ENCODE measurements around the gene ACIN1.
"Not testable (repeated sequence)": the region's sequence is repeated elsewhere in the genome, so short reads cannot be mapped to it uniquely, and the experiment has no call there.

Gene ACIN1

DNA sequence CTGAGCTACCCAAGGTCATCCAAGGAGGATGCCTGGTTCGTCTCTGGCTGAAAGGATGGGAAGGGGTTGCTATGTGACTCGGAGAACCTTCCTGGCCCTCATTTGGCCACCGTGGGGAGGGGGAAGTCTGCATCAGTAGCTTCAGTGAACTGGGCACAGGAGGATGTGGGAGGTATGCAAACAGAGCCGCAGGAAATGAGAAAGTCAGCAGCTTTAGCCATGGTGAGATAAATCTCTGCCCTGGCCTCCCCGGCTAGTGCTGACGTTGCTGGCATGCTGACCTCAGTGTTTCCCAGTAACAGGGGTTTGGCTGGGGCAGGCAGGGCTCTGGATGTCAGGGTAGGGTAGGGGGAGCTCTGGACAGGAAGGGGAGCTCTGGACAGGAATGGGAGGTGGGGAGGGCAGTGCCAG, 26.4 kb upstream of the ACIN1 start:
- no peak for DNase-seq

DNA sequence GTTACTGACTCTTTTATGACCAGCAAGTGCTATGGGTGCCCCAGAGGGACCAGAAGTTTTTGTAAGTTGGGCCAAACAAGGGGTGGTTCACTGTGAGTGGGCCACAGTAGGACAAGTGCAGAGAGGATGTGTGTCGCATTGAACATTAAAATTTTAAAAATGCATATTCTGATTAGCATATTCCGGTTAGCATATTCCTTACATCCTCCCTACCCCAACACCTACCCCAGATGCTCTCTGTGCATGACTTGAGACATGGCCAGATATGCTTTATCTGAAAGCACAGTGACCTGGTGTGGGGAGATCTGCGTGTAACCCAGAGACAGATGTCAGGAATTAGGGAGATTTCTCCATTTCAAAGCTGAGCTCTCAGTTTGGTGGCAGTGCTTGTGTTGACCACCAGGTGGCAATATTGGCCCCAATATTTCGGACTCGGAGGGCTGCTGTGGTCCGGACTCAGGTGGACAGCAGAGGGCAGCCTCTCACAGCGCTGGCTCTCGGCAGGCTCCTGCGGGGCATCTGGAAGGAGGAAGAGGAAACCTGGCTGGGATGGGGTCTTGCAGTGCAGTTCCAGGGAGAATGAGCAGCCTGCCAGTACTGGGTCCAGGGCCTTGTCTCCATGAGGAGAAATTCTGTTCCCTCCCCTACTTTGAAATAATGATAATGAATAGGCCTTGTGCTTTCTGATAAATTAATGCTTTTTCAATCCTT, 25.8 kb upstream of the ACIN1 start:
- peak; percentile 79 for DNase-seq

DNA sequence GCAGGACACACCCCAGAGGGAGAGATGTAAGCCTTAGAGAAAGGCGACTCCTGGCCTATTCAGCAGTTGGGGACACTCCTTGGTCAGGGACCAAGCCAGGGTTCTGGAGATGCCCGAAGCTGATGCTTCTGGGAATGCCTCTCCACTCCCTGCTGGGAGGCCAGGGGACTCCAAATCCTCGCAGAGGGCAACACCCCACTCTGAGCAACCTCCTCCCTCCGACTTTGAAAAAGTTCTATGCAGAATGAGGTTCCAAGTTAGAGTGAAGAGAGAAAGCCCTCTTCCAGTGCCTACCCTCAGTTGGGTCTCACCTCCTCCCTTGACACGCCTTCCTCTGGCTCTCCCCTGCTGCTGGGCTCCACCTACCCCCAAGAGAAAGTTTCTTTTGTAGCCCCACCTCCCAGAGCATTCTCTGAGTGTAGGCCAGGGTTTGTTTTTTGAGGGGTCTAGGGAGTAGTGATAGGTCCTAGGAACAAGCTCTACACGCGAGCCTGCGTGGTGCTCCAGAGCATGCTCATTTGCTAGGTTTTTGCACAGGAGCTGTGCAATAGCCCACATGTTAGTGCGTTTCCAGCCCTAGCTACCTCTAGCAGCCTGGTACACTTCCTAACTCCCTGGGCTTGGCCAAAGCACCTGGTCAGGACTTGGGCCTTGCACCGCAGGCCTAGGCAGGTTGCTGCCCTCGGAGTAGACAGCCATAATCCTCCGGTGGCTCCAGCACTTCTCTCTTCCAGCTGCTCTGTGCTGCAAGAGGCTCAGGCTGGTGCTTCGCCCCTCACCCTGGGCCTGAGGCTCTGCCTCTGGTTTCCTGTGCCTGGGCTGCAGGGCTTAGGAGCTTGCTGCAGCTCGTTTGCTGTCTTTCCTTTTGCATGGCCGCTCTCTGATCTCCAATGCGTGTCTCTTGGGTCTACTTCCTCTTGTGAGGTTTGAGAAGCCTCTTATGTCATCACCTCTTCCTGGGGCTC, 24.7 kb upstream of the ACIN1 start:
- DNase-seq: no peak

DNA sequence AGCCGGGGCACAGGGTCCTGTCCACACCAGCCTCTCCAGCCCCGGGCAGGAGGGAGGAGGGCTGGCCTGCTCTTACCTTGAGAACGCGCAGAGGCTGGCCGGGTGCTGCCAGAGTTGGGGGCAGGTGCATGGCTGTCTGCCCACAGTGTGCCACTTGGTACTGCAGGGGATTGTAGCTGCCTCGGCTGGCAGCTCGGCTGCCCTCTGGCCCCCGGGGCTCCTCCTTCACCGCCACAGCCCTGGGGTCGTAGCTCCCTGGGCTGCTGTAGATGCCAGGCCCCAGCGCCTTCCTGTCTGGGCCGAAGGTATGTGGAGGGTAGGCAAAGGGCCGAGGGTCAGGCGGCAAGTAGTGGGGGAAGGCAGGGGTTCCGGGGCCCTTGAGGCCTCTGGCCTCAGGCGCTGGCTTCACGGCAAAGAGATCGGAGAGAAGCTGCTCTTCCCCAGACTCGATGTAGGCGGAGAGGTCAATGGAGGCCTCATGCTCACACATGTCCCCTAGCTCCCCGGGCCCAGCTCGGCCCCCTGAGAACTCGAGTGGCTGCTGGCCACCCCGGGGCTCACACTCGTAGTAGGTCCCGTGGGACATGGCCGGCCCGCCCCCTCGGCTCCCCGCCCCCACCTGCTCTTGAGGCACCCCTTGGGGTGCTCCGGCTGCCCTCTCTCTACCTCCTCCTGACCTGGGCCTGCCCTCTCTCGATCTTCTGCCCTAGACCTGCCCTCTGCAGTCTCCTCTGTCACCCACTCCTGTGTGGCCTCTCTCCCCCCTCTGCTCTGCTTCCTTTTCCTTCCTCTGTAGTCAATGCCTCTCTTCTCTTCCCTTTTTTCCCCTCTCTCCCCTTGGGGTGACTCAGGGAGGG, 23.8 kb upstream of the ACIN1 start, which contains the start of gene CEBPE:
Gene CEBPE, minus strand, starts transcription at position 750 of the 857 bp plus-strand sequence. Its CDS starts 164 bp downstream, at position 586.
- DNase-seq: no peak

DNA sequence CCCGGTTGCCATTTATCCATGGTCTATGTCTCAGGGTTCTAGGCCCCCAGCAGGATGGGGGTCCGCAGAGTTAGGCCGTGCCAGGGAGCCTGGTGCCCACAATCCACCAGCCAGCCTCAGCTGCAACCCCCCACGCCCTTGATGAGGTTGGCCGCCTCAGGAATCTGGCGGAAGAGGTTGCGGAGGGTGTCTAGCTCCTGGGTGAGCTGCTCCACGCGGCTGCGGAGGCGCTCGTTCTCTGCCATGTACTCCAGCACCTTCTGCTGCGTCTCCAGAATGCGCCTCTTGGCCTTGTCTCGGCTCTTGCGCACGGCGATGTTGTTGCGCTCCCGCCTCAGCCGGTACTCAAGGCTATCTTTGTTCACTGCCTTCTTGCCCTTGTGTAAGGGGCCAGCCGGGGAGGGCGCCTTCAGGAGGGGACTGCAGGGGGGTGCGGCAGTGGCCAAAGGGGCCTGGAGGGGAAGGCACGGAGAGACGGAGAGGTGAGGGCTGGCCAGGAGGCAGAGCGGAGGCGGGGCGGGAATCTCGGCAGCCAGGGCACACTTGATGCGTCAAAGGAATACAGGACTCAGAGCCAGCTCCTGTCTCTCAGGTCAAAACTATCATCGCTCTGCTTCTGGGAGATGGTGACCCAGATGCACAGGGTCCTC, 22.6 kb upstream of the ACIN1 start:
- DNase-seq: no peak

DNA sequence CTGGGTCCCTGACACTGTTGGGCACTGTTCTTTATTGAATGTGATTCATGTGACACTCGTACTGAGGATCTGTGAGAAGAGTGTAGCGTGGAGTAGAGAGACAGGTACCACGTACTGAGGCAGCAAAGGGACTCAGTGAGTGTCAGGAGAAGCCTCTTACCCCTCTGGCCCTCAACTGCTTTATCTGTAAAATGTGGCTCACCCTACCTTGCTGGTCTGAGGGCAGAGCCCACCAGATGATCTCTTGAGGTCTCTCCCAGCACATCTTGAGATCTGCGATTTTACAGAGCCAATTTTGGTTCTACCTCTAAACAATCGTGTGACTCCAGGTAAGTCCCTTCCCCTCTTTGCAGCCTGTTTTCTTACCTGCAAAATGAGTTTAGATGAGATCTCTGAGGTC, 21.0 kb upstream of the ACIN1 start:
- DNase-seq: no peak

DNA sequence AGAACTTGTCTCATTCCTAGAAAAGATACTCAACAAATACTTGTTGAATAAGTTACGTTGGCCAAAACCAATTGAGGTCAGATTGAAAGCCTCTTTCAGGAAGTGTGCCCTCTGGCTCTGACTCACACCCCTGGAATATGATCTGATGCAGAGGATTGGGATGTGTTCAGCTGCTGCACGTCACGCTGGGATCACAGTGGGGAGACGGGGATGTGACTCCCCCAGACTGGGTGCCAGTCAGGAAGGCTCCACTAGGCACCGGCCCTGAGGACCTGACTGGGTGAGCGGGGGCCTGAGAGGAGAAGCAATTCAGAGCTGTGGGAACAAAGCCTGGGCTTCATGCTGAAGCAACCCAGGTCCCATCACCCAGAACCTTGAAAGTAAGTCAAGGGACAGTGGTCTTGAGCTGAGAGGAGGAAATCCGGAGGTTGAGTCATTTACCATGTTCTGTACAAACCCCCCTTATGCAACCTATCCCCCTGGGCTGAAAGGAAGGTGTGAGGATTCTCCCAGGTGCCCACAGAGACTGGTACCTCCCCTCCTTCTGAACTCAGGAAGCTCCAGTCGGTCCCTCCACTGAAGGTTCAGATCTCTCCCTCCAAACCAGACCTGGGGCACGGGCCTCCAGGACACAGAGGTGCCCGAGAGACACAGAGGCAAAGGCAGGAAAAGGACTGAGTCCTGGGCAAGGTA, 20.2 kb upstream of the ACIN1 start:
- peak; percentile 43 for DNase-seq

DNA sequence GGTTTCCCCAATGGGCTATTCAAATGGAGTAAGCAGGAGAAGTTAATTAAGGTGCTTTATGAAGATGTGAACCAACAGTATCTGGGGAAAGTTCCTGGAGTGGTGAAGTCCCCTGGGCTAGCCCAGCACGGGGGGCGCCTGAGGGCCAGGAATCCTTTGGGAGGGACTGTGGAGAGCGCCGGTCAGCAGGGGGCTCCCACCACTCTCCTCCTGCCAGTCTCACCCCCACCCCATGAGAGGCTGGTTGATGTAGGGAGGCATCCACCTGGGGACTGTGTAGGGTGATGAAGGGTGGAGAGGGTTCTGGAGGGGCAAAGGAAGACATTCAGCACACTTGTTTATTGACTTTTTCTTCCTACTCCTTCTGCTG, 19.7 kb upstream of the ACIN1 start:
- DNase-seq: no peak

DNA sequence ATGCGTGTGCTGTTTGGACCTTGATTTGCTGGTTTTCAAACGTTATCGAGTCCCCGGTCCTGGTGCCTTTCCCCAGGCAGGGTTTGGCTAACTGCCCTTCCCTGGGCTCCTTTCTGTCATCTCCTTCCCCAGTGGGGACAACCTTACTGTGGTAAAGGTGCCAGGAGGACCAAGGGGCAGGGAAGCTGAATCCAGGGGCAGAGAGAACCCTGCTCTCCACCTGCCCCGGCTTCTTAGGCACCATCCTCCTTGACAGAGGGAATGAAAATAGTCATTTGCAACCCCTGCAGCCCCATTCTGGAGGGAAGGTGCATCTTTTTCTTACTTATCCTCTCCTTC, 19.2 kb upstream of the ACIN1 start:
- no peak for DNase-seq

DNA sequence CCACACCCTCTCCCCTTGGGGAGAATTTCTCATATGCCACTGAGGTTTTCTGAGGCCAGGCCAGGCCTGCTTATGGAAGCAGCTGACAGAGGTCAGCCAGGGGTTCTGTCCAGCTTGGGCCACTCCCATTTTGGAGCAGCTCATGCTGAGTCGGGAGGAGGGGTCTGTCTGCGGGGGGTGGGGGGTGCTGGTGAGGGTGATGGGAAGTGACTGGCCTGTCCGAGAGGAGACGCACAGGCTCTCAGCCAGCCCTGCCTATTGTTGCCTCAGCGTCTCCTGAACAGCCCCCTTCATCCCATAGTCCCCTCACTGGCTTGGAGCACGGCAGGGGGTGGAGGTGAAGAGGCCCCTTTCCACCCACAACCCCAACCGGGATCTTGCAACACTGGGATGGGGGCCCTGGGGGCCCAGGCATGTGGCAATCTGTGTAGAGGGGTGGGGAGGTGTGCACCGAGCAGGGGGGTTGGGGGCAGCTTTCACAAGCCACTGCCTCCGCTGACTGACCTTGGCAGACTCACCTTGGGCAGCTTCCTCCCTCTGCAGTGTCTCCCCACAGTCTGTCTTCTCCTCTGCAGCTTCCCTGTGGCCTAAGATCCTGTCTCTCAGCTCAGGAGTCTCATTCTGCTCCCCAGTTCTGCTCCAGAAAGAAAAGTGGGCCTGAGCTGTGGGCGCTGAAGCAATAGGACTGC, 18.6 kb upstream of the ACIN1 start:
- DNase-seq: no peak

DNA sequence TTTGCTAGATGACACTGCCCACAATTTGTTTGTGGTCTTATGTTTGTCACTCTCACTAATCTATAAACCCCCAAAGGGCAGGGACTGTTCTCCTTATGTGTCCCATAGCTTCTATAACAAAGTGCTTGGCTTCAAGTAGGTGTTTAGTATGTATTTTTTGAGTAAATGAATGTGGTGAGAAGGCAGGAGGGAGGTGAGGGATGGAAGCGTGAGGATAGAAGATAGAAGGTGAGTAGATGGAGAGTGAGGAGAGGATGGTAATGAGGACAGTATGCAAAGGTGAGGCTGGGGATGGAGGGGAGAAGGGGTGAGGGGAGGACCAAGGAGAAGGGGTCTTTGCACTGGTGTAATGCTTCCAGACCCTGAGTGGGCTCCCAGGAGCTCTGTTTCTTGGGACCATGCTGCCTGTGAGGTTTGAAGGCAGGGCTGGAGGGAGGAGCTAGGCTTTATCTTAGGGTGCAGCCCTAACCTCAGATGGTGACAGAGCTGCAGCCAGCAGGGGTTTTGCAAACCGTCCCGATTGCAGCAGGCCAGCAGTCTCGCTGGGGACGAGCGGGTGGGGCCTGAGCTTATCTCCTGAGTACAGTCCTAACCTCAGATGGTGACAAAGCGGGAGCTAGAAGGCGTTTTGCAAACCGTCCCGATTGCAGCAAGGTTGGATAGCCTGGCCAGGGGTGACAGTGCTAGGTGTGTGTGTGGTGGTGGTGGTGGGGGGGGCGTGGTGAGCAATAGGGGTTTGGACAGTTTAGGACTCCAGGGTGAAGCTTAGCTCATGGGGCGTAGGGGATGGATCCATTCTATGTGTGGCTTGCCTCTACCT, 17.6 kb upstream of the ACIN1 start:
- DNase-seq: peak; percentile 81

DNA sequence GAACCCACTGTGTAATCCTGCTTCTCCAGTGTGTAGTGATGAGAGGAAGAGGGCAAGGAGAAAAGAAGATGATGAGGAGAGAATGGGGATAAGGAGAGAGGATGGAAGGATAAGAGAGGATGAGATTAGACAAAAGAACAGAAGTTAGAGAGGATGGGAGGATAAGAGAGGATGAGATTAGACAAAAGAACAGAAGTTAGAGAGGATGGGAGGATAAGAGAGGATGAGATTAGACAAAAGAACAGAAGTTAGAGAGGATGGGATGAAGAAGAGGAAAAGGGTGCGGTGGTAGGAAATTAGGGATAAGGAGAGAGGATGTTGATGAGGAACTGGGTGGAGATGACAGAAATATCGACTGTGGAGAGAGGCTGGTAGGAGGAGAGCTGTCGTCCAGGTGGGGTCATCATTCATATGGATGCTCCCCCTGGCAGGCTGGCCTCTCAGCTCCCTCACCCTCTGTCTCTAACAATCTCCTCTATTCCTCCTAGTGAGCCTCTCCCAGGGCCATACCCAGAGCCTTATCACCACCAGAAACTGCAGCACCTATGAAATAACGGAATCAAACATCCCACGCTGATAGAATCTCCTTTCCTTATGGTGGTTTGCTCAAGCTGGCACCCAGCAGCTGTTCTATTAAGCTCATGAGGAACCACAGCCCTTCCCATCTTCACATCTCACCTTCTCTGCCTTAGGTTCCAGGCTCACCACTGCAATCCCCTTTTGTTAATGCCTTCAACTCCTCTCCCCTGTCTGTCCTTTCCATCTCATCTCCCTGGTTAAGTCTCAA, 15.8 kb upstream of the ACIN1 start:
- no peak for DNase-seq

DNA sequence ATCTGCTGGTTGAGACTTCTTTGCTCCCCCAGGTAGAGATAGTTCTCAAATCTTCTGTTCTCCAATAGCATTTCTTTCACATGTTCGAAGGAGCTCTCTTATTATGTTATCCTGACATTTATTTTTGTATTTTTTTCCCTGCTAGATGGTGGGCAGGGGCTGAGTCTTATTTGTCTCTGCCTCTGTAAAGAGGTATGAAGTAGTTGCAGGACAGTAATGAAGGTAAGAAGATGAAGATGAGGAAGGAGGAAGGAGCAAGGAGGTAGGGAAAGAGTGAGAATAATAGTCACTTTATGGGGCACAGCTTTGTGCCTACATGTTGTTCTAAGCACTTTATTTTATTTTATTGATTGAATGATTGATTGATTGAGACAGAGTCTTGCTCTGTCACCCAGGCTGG, 14.8 kb upstream of the ACIN1 start:
- no peak for DNase-seq

DNA sequence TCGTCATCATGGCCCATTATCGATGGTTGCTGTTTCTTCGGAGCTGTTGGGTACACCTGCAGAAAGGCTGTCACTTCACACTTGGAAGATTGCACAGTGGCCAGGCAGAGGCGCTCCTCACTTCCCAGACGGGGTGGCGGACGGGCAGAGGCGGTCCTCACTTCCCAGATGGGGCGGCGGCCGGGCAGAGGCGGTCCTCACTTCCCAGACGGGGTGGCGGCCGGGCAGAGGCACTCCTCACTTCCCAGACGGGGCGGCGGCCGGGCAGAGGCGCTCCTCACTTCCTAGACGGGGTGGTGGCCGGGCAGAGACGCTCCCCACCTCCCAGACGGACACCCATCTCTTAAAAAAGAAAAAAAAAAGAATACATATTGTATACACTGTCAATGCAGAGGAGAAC, 13.2 kb upstream of the ACIN1 start:
- not testable (repeated sequence) for DNase-seq

DNA sequence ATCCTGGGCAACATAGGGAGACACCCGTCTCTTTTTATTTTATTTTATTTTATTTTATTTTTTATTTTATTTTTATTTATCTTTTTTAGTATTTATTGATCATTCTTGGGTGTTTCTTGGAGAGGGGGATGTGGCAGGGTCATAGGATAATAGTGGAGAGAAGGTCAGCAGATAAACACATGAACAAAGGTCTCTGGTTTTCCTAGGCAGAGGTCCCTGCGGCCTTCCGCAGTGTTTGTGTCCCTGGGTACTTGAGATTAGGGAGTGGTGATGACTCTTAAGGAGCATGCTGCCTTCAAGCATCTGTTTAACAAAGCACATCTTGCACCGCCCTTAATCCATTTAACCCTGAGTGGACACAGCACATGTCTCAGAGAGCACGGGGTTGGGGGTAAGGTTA, 12.7 kb upstream of the ACIN1 start:
- not testable (repeated sequence) for DNase-seq

DNA sequence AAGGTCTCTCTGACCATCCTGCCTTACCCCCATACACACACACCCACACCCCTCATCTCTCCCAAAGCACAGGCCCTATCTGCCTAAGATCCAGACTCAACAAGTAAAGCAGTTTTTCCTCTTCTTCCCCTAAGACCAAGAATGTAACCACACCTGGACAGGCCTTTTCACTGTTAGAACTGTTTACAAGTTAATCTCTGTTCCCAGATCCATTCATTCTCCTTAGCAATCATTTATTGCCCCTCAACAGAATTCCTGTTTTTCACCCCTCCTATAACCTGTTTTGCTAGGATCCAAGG, 11.8 kb upstream of the ACIN1 start:
- DNase-seq: no peak

DNA sequence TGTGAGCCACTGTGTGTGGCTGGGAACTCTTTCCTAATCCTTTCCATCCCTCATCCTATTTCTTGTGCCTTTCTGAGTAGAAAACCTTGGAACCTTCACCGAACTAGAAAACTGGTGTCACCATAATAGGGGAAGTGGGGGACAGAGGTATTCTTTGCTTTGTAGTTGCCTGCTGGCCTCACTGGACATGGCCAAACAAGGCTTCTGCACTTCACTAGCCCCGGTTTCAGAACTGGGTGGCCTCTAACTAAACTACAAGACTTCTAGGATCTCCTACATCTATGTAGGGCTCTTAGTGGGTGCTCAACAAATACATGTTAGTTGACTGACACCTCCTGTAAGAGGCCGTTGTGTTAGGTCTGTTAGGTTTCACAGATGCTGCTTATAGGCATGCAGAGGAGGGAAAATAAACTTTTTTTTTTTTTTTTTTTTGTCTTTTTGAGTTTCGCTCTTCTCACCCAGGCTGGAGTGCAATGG, 10.4 kb upstream of the ACIN1 start:
- DNase-seq: no peak

DNA sequence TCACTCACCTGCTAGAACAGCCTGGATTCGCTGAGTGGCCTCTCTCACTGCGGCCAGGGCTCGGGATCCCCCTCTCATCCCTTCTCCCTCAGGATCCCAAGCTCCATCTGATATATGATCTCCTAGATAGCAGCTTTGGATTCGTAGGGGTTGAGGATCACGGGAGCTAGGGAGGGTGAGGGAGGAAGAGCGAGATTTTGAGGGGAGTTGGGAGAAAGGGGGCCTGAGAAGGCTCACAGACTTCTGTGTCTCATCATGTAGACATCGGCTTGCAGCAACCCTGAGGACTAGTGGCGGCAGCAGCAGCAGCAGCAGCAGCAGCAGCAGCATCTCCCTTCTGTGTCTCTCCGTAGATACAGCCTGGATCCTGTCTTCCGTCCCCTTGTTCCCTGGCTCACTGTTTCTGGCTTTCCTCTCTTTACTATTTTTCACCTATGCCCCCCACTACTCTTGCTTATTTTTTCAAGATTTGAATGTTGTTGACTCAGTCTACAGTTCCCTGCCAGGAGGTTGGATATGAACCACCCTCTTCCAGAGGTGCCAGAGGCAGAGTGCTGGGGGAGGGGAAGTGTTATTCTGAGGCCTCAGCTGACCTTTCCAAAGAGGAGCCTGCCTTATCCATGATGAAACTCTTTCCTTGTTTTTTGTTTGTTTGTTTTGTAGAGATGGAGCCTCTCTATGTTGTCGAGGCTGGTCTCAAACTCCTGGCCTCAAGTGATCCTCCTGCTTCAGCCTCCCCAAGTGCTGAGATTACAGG, 9.8 kb upstream of the ACIN1 start, which contains the start of gene CIROP:
Gene CIROP, minus strand, starts transcription at position 399 of the 757 bp plus-strand sequence. Its CDS starts 69 bp downstream, at position 330.
- DNase-seq: no peak

DNA sequence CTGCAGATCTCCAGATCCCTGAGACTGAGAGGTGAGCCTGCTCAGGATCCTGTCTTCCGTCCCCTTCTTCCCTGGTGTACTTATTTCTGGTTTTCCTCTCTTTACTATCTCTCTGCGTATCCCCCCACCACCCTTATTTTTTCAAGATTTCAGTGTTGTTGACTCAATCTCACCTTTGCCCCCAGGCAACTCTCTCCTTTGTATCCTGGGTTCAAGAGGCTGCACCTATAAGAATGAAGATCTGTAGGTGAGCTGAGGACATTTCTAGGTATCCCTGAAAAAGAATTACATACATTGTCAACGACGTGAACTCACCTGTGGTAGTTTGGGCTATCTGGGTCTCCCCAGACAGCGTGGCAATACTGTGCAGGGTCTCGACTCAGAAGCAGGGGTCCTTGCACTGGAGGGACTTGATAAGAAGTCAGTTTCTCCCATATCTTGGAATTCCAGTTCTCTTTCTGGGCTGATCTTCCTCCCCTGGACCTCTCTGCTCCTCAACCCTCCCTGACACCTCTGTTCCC, 9.2 kb upstream of the ACIN1 start:
- no peak for DNase-seq
